Aorta (tissue), 5 donors: Measurements from ENCODE around the gene GAB1. TPM values are rescaled to one million over a fixed set of nuclear protein-coding genes. Genes with fewer than 3 reads are reported as not detected.

Source experiments
- ATAC-seq: fragments of 200-7000 bp; cut with Tn5 transposase; one replicate; pipeline ENCODE4 v1.9.1; 2022; ENCODE audit warnings: moderate library complexity; ENCODE audit not compliant: low FRiP score
- DNase-seq, 2 donors: peaks; one replicate each; pipeline ENCODE4 v3.0.0-alpha.2; 2020
- H3K27ac ChIP-seq, 2 donors: one replicate each; pipeline ENCODE4 v1.5.1; 2013; ENCODE audit warnings: low read length in 2 of 2, mild to moderate bottlenecking in 2 of 2, moderate library complexity in 2 of 2, control low read depth in 1 of 2, inconsistent platforms in 1 of 2, low read depth in 1 of 2
- H3K27me3 ChIP-seq, 2 donors: one replicate each; pipeline ENCODE4 v1.6.1; 2013; ENCODE audit warnings: control low read depth in 1 of 2, low read length in 1 of 2, mild to moderate bottlenecking in 1 of 2, moderate library complexity in 1 of 2; ENCODE audit not compliant: insufficient read depth in 2 of 2, control insufficient read depth in 1 of 2
- H3K36me3 ChIP-seq, 2 donors: one replicate each; pipeline ENCODE4 v1.6.1; 2013; ENCODE audit warnings: control low read depth in 1 of 2, low read length in 1 of 2, mild to moderate bottlenecking in 1 of 2; ENCODE audit not compliant: insufficient read depth in 2 of 2, control insufficient read depth in 1 of 2
- H3K4me1 ChIP-seq, 2 donors: one replicate each; pipeline ENCODE4 v1.6.1; 2013; ENCODE audit warnings: low read length in 2 of 2, control low read depth in 1 of 2, mild to moderate bottlenecking in 1 of 2, moderate library complexity in 1 of 2; ENCODE audit not compliant: insufficient read depth in 2 of 2, control insufficient read depth in 1 of 2
- H3K4me3 ChIP-seq, 2 donors: one replicate each; pipeline ENCODE4 v1.5.1; 2013; ENCODE audit warnings: low read length in 2 of 2, control low read depth in 1 of 2, mild to moderate bottlenecking in 1 of 2
- H3K9me3 ChIP-seq: one replicate; pipeline ENCODE4 v1.6.1; 2013; ENCODE audit warnings: mild to moderate bottlenecking, low read length; ENCODE audit not compliant: control insufficient read depth
- WGBS, 2 donors: extraction: QIAGEN DNeasy Blood & Tissue Kit; methylation state at CpG; one replicate each; pipeline ENCODE4 v1.1.7; 2013; 5-methylcytosine and 5-hydroxymethylcytosine counted together
- intact Hi-C, 2 donors: fragments of 100-400 bp; cut with DNase I; formaldehyde crosslinking; loops; one replicate each; pipeline versions ENCODE4 v1.14.2 to v1.15.0; 2022
- polyA plus RNA-seq, 2 donors: library from polyadenylated mRNA; stranded (reverse); fragments of 200-250 nt; gene quantifications; one replicate each; pipeline ENCODE4 v1.2.3, GENCODE V29; 2013
- total RNA-seq, 2 donors: library from RNA; stranded (reverse); fragmentation: NEBNext Ultra II Directional; extraction: Animal tissue kit (Norgen Biotek cat#: 25700); gene quantifications; one replicate each; pipeline ENCODE4 v1.2.1, GENCODE V29; 2021
- donor health status: healthy with polysubstance abuse.
- donor health status: Bipolar disorder and iron deficiency.
- donor health status: DM: no; HTN: no; CAD: no.
- donor health status: DM: no; HTN: no; CAD: no.
- donor health status: DM: yes; HTN: yes; CAD: no.

Gene GAB1
- total and polyA plus RNA-seq, 4 donors = 10.5 to 107 (median 55.0) TPM

GRCh38 chr4:143477487-143477886 is 140.8 kb downstream of the GAB1 start:
- H3K27ac ChIP-seq = no peak overlapping the region
- intact Hi-C loops = no loop called here
- H3K36me3 ChIP-seq = peaks cover 2 to 5% of the 10 kb centered on the region in 2 donors
- DNase-seq (no peak), ATAC-seq (no peak)
- no peaks in the 10 kb centered on the region for H3K4me1 ChIP-seq
- 84 to 94% methylated on average over 2 of the region's 2 CpGs for WGBS, 2 donors
- no peaks in the 10 kb centered on the region for H3K27me3 ChIP-seq
- H3K4me3 ChIP-seq = no peak overlapping the region
- H3K9me3 ChIP-seq = no peaks in the 10 kb centered on the region

GRCh38 chr4:143481361-143481760 is 144.7 kb downstream of the GAB1 start:
- ATAC-seq (no peak), DNase-seq (no peak)
- Histone ChIP-seq H3K9me3 (no peaks in the 10 kb centered on the region), H3K27me3 (no peaks in the 10 kb centered on the region), H3K36me3 (peaks cover 2 to 3% of the 10 kb centered on the region in 2 donors), H3K4me1 (no peaks in the 10 kb centered on the region), H3K27ac (no peak overlapping the region), H3K4me3 (no peak overlapping the region)
- intact Hi-C loops = loop anchor here (5.0 kb wide), 2 partner anchors 144 to 274 kb away; partner anchors contain the start of gene GAB1 (in 1 of the 2)
- WGBS, 2 donors = 35 to 44% methylated on average over 3 of the region's 3 CpGs

- H3K9me3 ChIP-seq = no peaks in the 10 kb centered on the region
- no peak overlapping the region for H3K27ac ChIP-seq
- no peaks in the 10 kb centered on the region for H3K4me1 ChIP-seq
- DNase-seq = no peak
- ATAC-seq = no peak
- no peaks in the 10 kb centered on the region for H3K36me3 ChIP-seq
- no peak overlapping the region for H3K4me3 ChIP-seq
- intact Hi-C loops = loop anchor here (2.0 to 5.0 kb wide), 3 partner anchors 146 to 280 kb away; partner anchors contain the start of gene GAB1 (in 1 of the 2)
- 0 to 3% methylated on average over 1 of the region's 1 CpG for WGBS, 2 donors
- no peaks in the 10 kb centered on the region for H3K27me3 ChIP-seq
These were observed 146.2 kb downstream of the GAB1 start for GRCh38 chr4:143482840-143483239.

- intact Hi-C loops = no loop called here
These were observed 149.6 kb downstream of the GAB1 start for GRCh38 chr4:143486314-143486713.

GRCh38 chr4:143488687-143489086 is 152.0 kb downstream of the GAB1 start:
- whole genome bisulfite sequencing, 2 donors = 95 to 98% methylated on average over 3 of the region's 3 CpGs
- no peak overlapping the region for H3K27ac ChIP-seq
- no peak for DNase-seq
- intact Hi-C loops = no loop called here
- H3K36me3 ChIP-seq = no peaks in the 10 kb centered on the region
- no peak overlapping the region for H3K4me3 ChIP-seq
- no peaks in the 10 kb centered on the region for H3K27me3 ChIP-seq
- no peaks in the 10 kb centered on the region for H3K9me3 ChIP-seq
- no peak for ATAC-seq
- no peaks in the 10 kb centered on the region for H3K4me1 ChIP-seq

More at GRCh38 chr4:143486314-143486713, 149.6 kb downstream of the GAB1 start:
- no peaks in the 10 kb centered on the region for H3K27me3 ChIP-seq
- no peak overlapping the region for H3K4me3 ChIP-seq
- no peaks in the 10 kb centered on the region for H3K9me3 ChIP-seq
- no peaks in the 10 kb centered on the region for H3K4me1 ChIP-seq
- no peak overlapping the region for H3K27ac ChIP-seq
- H3K36me3 ChIP-seq = no peaks in the 10 kb centered on the region
- ATAC-seq = no peak
- 86 to 95% methylated on average over 1 of the region's 1 CpG for WGBS, 2 donors
- no peak for DNase-seq

GRCh38 chr4:143489106-143489505 is 152.4 kb downstream of the GAB1 start:
- Histone ChIP-seq H3K4me3 (no peak overlapping the region), H3K27ac (no peak overlapping the region), H3K27me3 (no peaks in the 10 kb centered on the region), H3K4me1 (no peaks in the 10 kb centered on the region), H3K36me3 (no peaks in the 10 kb centered on the region), H3K9me3 (no peaks in the 10 kb centered on the region)
- DNase-seq (no peak), ATAC-seq (no peak)
- 96 to 97% methylated on average over 2 of the region's 2 CpGs for WGBS, 2 donors
- intact Hi-C loops = no loop called here

- Histone ChIP-seq H3K36me3 (no peaks in the 10 kb centered on the region), H3K4me1 (no peaks in the 10 kb centered on the region), H3K9me3 (no peaks in the 10 kb centered on the region), H3K27me3 (no peaks in the 10 kb centered on the region), H3K4me3 (no peak overlapping the region), H3K27ac (no peak overlapping the region)
- WGBS, 2 donors = 67 to 82% methylated on average over 8 of the region's 8 CpGs
- ATAC-seq (no peak), DNase-seq (no peak)
- intact Hi-C loops = no loop called here
These were observed 161.3 kb downstream of the GAB1 start for GRCh38 chr4:143498021-143498420.

- ATAC-seq (no peak), DNase-seq (no peak)
- H3K4me1 ChIP-seq = no peaks in the 10 kb centered on the region
- WGBS, 2 donors = 92 to 93% methylated on average over 1 of the region's 1 CpG
- intact Hi-C loops = no loop called here
- no peak overlapping the region for H3K27ac ChIP-seq
- H3K4me3 ChIP-seq = no peak overlapping the region
- no peaks in the 10 kb centered on the region for H3K36me3 ChIP-seq
- no peaks in the 10 kb centered on the region for H3K9me3 ChIP-seq
- no peaks in the 10 kb centered on the region for H3K27me3 ChIP-seq
These were observed 165.6 kb downstream of the GAB1 start for GRCh38 chr4:143502231-143502630.

GRCh38 chr4:143506031-143506430 is 169.4 kb downstream of the GAB1 start:
- Histone ChIP-seq H3K9me3 (no peaks in the 10 kb centered on the region), H3K27me3 (no peaks in the 10 kb centered on the region), H3K27ac (no peak overlapping the region), H3K4me1 (no peaks in the 10 kb centered on the region), H3K4me3 (no peak overlapping the region), H3K36me3 (no peaks in the 10 kb centered on the region)
- intact Hi-C loops = no loop called here
- WGBS, 2 donors = 93 to 98% methylated on average over 1 of the region's 1 CpG
- DNase-seq (no peak), ATAC-seq (no peak)
